Fibroblast of the aortic adventitia (primary cell): ENCODE measurements around the gene TRIM5. TPM values are rescaled to one million over a fixed set of nuclear protein-coding genes. Genes with fewer than 3 reads are reported as not detected.
"Not testable (repeated sequence)": the region's sequence is repeated elsewhere in the genome, so short reads cannot be mapped to it uniquely, and the experiment has no call there.

Experiments used
- DNase-seq: peaks from one replicate; pipeline ENCODE4 v3.0.0-alpha.2; 2010; ENCODE audit warnings: low read depth
- H3K4me3 ChIP-seq: 2 replicates; pipeline ENCODE4 v1.5.1; 2011; ENCODE audit warnings: low read depth, mild to moderate bottlenecking, control low read depth, low read length, moderate library complexity
- CTCF ChIP-seq: IDR thresholded peaks from 2 replicates; pipeline ENCODE4 v1.5.1; 2011; ENCODE audit warnings: mild to moderate bottlenecking, low read length, control low read depth, inconsistent platforms; ENCODE audit not compliant: insufficient read depth
- total RNA-seq: library from RNA; depleted of rRNA; stranded (reverse); fragments of >200 nt; gene quantifications from 2 replicates; pipeline ENCODE4 v1.2.3, GENCODE V29; 2012; ENCODE audit warnings: low replicate concordance

The TRIM5 gene
- 32.5 and 38.5 TPM in 2 replicates for total RNA-seq

- TF ChIP-seq CTCF, result peak; percentile 78
- peak within 1 kb of the TSS; percentile 77 for H3K4me3 ChIP-seq
- peak; percentile 99 for DNase-seq
Measured at GRCh38 chr11:5684646-5685362, at the start of gene TRIM5. TRIM5 (minus strand) TSS chr11:5685074; CDS start chr11:5680177, 4,897 bp downstream.

- H3K4me3 ChIP-seq, result no peak overlapping the region
- no peak for TF ChIP-seq CTCF
- no peak for DNase-seq
Measured at GRCh38 chr11:5727691-5728090, 42.8 kb upstream of the TRIM5 start.

- no peak for TF ChIP-seq CTCF
- no peak overlapping the region for H3K4me3 ChIP-seq
Measured at GRCh38 chr11:5726351-5726750, 41.5 kb upstream of the TRIM5 start.

GRCh38 chr11:5722622-5723021 is 37.7 kb upstream of the TRIM5 start:
- no peak overlapping the region for H3K4me3 ChIP-seq
- DNase-seq, result no peak
- no peak for TF ChIP-seq CTCF

More at GRCh38 chr11:5726351-5726750, 41.5 kb upstream of the TRIM5 start:
- no peak for DNase-seq

GRCh38 chr11:5719703-5720495 is 35.0 kb upstream of the TRIM5 start:
- no peak overlapping the region for H3K4me3 ChIP-seq
- TF ChIP-seq CTCF, result no peak
- DNase-seq, result no peak

GRCh38 chr11:5716518-5716917 is 31.6 kb upstream of the TRIM5 start:
- H3K4me3 ChIP-seq, DNase-seq: not testable (repeated sequence)

- peak; percentile 39 for DNase-seq
- TF ChIP-seq CTCF, result no peak
Measured at GRCh38 chr11:5713695-5714094, 28.8 kb upstream of the TRIM5 start.

More at GRCh38 chr11:5713695-5714094, 28.8 kb upstream of the TRIM5 start:
- no peak overlapping the region for H3K4me3 ChIP-seq
